IPS-NIHi7 (cell line): ENCODE measurements around the gene UTP11.
A peak's percentile ranks its signal among the peaks of the same experiment; 100 is the strongest.
"Not testable (repeated sequence)": the region's sequence is repeated elsewhere in the genome, so short reads cannot be mapped to it uniquely, and the experiment has no call there.

ENCODE experiments used
- DNase-seq: peaks from one replicate; pipeline ENCODE4 v3.0.0; 2012; ENCODE audit warnings: mixed read lengths; ENCODE audit errors: extremely low spot score

Gene UTP11

DNA sequence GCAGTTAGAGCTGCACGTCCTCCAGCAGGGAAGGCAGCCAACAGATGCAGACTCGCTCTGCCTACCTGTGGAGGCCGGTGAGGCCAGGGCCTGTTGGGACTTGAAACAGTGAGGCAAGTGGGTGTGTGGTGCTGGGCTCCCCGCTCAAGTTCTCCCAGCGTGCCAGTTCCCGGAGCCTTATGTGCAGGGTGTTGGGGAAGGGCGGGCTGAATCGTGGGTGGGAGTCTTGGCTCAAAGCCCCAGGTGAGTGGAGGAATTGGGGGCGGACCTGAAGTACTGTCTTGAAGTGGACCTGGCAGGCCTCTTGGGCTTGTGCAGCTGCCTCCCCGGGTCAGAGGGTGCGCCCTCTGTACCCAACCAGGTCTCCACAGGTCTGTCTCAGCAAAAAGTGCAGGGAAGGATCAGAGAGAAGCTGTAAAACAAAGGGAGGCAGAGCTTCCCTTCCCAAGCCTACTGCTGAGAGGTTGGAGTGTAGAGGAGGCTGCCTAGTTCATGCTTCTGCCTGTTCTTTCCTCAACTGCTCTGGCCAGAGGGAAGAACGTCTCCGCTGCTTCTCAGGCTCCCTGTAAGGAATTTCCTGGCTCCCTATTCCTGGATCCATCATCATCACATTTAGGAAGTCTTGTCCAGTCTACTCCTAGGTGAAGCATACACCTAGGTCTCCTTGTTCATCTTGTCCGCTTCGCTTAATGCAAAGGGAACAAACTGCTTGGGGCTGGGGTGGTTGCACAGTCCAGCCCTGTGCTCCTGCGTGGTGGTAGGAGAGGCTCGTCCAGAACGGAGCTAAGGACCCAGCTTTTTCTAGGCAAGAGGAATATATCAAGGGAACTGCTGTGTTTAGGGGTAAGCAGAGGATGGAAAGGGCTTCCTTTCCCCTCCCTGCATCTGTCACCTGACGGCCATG, 14.9 kb downstream of the UTP11 start:
- no peak for DNase-seq

- no peak for DNase-seq
Measured at GRCh38 chr1:38028105-38028591, 15.6 kb downstream of the UTP11 start.

GRCh38 chr1:38028671-38029070, 16.1 kb downstream of the UTP11 start:
- DNase-seq = peak; percentile 28

GRCh38 chr1:38029081-38029681, 16.6 kb downstream of the UTP11 start:
- peak; percentile 82 for DNase-seq

DNA sequence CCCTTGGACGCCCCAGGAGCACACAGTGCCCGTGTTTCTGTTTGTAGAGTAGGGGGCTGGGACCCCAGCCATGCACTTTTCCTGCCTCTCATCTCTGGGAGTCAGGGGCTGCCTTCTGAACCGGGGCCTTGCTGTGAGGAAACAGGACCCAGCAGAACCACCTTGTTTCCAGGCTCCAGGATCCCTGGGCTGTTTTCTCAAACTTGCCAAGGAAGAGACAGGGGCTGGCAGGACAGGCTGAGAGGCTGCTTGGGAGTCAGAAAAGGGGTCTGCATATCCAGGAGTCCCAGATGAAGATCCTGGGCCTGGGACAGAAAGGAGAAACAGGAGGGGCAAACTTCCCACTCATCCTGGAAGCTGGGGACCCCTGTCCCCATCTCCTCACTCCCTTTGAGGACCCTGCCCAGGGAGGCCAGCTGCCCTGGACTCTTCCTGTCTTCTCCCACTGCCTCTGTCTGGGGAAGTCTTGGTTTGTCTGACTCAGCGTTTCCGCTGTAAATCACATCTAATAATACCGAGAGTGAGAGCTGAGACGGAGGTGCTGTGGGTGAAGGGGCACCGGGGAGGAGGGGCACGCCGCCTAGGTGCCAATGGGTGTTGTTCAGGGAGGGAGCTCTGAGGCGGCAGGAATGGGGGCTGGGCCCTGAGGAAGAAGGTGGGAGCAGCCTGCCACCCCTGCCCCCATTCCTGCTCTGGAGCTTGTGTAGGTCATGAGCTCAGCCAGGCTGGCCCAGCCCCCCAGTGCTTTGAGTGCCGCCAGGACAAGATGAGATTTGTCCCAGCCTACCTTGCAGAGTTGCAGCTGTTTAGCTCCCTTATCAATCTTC, 17.4 kb downstream of the UTP11 start:
- peak; percentile 51 for DNase-seq

DNA sequence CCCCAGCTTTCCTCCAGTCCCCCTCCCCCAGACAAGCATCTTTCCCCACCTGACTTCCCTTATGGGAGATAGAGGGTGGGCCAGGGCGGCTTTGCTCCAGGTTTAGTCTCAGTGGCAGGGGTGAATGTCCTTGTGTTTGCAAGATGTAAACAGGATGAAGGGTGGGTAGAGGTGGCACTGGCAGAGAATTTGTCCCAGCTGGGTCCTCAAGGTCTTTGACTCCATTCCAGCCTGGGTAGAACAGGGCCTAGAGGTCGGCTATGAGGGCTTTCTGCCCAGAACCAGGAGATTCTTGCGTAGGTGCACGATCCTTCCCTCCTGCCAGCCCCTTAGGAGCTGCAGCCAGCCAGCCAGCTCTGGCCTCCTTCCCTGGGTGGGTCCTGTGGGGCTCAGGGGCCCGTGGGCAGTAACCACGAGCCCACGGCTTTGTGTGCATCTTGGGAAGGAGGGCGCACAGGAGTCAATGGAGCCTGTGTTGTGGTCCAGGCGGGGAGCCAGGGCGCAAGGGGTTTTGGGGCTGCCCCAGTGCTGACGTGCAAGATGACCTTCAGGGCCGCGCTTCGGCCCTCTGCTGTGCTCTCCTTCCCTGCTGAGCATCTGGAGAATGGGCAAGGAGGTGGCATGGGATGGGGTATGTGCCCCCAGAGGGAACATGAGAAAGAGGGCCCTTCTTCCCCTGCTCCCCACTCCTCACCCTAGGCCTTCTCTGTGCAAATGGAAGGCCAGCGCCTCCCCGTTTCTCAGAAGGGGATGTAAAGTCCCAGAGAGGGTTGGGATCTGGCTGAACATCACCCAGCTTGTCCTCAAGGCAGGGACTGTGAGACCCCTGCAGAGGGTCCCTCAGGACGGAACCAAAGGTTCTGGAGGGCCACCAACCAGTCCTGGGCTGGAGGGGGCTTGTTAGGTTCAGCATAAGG, 18.3 kb downstream of the UTP11 start:
- DNase-seq = no peak

GRCh38 chr1:38031513-38031866, 19.0 kb downstream of the UTP11 start:
- no peak for DNase-seq

DNA sequence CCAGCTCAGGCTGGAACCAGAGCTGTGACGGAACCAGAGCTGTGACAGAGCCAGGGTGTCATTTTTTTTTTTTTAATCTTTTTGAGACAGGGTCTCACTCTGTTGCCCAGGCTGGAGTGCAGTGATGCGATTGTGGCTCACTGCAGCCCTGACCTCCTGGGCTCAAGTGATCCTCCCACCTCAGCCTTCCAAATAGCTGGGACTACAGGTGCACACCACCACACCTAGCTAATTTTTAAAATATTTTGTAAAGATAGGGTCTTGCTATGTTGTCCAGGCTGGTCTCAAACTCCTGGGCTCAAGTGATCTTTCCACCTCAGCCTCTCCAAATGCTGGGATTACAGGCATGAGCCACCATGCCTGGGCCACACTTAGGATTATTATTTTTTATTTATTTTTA, 20.5 kb downstream of the UTP11 start:
- not testable (repeated sequence) for DNase-seq

GRCh38 chr1:38034871-38035270, 22.3 kb downstream of the UTP11 start:
- DNase-seq = no peak

- DNase-seq = no peak
Measured at GRCh38 chr1:38037221-38037939, 24.8 kb downstream of the UTP11 start.

DNA sequence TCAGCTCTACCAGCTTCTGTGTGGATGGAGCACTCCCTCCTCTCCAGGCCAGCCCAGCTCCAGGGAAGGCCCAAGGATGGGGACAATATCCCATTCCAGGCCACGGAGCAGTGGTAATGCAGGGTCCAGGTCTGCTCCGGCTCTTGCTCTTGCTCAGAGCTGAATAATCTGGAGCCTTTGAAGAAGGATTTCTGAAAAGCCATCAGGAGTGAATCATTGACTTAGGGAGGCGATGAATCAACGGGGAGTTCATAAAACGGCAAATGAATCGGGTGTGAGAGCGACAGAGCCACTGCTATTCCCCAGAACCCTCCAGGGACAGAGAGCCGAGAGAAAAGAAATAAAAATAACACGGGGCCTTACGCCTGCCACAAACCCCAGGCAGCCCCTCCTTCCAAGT, 26.3 kb downstream of the UTP11 start:
- DNase-seq = no peak

- no peak for DNase-seq
Measured at GRCh38 chr1:38039331-38040088, 27.0 kb downstream of the UTP11 start.

DNA sequence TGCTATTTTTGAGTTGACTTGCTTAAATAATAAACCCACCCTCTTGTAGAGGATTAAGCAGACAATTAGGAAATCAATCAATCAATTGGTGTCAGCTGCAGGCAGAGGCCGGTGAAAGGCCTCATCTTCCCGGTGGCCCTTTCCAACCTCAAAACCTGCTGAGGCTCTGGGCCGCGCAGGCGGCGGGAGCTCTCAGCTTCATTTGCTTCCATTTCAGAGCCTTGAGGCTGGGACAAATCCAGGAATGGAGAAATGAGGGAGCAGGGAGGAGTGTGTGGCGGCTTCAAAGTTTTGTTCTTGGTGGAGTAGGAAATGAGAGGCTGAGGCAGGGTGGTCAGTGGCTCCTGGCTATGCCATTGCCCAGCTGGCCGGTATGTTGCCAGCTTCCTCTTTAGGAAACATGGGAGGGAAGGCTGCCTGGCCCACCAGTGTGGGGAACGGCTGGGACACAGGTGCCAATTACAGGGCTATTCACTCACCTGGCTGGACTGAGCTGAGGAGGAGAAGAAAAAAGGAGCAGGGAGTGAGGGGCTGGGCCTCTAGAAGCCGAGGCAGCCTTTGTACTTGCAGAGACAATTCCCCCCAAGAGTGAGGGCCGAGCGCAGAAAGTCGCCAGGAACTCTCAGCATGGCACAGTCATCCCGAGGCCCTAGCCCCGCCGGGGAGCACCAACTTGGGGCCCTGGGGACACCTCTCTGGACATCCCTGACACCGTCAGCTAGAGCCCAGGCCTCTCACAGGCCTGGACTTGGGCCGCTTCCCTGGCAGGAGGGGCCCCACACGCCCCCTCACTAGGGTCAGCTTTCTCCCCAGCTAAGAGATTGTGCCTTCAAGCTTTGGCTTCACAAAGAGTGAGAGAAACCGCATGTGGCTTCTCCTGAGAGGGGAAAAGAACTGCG, 29.7 kb downstream of the UTP11 start:
- DNase-seq = no peak

DNA sequence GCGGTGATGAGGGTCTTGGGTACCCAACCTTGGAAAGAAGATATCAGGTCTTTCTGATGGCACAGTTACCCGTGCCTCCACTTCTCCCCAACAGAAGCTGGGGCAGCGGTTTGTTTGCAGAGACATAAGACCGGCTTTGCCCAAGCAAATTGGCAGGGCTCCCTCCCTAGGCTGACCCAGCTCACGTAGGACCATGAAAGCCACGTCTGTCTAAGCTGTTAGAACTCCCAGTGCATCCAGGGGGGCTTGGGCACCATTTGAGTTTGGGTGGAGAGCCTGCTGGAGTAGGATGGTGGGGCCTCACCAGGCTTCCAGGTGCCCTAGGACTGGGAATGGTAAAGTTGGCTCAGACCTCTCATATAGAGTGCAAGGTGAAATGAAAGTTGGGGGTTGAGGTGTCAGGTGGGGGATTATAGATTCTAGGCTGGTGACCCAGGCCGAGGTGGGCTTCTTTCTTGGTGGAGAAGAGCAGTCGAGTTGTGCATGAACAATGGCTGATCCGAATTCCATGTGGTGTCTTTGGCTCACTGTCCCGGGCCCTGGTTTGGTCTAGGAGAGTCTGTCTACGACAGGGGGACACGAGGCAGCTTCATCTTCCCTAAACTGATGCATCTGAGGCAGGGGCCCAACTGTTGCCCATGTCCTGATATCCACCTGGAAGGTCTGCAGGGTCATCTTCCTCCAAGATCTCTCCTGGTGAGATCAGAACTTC, 30.7 kb downstream of the UTP11 start:
- no peak for DNase-seq

DNA sequence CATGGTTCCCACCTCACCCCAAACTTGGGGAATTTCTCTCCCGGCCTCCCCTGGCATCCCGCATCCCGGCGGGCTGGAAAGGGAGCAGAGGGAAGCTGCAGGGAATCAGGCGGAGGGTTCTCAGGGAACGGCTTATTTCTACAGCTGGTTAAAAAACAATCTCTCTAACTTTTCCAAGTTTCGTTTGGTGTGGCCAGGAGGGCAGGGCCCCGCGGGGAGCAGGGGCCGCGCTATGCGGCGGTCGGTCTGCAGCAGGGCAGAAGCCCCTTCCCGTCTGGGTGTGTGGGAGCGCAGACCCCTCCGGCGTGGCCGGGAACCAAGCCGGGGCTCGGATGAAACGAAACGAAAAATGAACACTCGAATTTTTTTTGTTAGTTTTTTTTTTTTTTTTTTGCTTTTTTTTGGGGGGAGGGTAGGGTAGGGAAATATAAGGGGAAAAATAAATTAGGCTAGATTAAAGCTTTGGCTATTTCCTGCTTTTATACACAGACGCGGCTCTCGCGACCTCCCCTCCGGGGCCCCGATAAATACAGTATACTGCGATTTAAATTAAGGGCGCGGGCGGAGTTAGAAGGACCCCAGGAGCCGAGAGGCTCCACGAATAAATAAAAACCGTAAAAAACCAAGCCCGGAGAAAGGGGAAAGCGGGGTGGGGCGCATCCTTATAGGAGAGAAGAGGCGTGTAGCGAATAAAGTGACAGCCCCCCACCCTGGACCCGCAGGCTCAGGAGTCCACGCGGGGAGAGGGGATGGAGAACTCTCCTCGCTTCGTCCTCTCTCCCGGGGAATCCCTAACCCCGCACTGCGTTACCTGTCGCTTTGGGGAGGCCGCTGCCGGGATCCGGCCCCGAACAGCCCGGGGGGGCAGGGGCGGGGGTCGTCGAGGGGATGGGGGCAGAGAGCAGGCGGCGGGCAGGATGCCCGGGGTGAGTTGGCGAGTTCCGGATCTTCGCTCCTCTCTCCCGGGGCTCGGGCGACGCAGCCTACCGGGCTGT, 32.0 kb downstream of the UTP11 start:
- DNase-seq = no peak

- DNase-seq = no peak
Measured at GRCh38 chr1:38045401-38046332, 33.1 kb downstream of the UTP11 start.
